LNCaP clone FGC (cell line): ENCODE data around the gene MRTFB.

Source experiments
- DNase-seq: peaks from one replicate; pipeline ENCODE4 v3.0.0-alpha.2; 2011; ENCODE audit warnings: low read depth
- H3K4me3 ChIP-seq: 2 replicates; pipeline ENCODE4 v1.5.1; 2011; ENCODE audit warnings: mild to moderate bottlenecking, low read depth, low read length, control low read depth
- TF ChIP-seq, protein P1 (sequence below): IDR thresholded peaks from 2 replicates; pipeline ENCODE4 v1.5.1; 2012; ENCODE audit warnings: mild to moderate bottlenecking; ENCODE audit not compliant: control insufficient read depth, insufficient read depth; ENCODE audit errors: extremely low read depth

Gene MRTFB

DNA sequence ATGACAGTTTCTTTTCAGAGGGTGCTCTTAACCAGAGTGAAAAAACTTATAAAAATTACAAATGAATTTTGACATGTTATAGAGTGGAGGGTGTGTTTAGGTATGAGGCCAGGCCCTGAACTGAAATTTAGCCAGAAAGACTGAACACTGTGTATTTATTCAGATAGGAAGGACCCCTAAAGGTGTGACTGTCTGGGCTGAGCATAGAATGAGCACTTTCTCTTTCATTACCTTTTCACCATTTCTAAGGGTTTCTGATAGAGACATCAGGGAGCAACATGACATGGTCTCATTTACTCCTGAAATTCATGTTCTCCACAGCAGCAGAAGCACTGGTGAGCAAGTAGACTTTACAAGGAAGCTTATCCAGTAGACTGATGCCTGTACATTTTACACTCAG lies 32.9 kb downstream of the MRTFB start:
- DNase-seq = no peak
- TF ChIP-seq, protein P1, sequence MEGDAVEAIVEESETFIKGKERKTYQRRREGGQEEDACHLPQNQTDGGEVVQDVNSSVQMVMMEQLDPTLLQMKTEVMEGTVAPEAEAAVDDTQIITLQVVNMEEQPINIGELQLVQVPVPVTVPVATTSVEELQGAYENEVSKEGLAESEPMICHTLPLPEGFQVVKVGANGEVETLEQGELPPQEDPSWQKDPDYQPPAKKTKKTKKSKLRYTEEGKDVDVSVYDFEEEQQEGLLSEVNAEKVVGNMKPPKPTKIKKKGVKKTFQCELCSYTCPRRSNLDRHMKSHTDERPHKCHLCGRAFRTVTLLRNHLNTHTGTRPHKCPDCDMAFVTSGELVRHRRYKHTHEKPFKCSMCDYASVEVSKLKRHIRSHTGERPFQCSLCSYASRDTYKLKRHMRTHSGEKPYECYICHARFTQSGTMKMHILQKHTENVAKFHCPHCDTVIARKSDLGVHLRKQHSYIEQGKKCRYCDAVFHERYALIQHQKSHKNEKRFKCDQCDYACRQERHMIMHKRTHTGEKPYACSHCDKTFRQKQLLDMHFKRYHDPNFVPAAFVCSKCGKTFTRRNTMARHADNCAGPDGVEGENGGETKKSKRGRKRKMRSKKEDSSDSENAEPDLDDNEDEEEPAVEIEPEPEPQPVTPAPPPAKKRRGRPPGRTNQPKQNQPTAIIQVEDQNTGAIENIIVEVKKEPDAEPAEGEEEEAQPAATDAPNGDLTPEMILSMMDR = no peak
- H3K4me3 ChIP-seq = no peak overlapping the region

DNA sequence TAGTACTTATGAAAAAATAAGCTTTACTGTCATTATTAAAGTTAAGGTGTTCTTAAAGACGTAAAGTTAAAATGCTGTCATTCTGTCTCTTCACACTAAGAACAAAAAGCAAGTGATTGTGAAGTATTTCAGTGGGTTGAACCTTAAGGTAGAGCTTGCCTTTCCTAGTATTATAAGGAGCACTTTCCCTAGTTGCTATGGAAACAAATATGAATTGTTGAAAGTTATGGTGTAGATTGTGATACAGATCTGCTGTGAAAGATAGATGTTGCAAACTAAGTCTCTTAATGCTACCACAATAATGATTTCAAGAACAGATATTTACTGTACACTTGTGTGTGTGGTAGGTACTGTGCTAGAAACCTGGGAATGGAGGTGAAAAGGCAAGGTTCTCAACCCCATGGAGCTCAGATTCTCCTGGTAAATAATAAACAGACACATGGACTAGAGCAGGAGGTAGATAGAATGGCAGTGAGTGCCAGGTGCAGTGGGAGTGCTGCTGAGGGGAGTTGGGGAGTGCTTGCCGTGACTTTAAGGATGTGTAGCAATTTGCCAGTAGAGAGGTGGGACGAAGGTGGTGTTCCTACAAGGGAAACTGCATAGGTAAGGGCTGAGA lies 34.7 kb downstream of the MRTFB start:
- TF ChIP-seq, protein P1 = no peak
- DNase-seq = no peak

DNA sequence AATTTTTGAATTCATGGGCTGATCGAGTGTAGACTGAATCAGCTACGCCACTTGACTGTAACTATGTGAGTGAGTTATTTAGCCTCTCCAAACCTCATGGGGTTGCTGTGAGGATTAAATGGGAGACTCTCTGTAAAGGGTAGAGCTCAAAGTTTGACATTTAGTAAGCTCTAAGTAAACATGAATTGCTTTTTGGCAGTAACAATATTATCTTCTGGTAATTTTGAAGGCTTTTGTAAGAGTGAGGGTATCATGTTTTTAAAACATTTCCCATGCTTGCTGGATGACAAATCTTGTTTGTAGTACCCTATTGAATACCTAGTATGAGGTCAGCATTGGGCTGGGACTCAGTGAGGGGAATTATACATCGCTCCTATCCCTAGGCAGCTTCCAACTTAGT lies 35.3 kb downstream of the MRTFB start:
- DNase-seq = no peak
- H3K4me3 ChIP-seq = no peak overlapping the region
- TF ChIP-seq, protein P1 = no peak

More for the DNA sequence above, 34.7 kb downstream of the MRTFB start:
- H3K4me3 ChIP-seq = no peak overlapping the region

DNA sequence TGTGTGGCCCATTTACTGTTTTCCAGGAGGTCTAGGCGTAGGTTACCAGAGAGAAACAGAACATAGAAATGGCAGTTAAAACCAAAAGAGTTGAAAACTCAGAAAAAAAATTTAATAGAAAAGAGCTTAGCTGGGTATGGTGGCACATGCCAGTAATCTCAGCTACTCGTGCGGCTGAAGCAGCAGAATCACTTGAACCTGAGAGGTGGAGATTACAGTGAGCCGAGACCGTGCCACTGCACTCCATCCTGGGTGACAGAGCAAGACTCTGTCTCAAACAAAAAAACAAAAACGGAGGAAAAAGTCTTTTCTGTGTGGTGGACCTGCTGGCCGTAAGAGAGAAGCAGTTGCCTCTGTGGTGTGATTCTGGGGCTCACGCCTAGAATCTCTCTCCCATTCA lies 35.8 kb downstream of the MRTFB start:
- H3K4me3 ChIP-seq = no peak overlapping the region
- TF ChIP-seq, protein P1 = no peak
- DNase-seq = no peak

DNA sequence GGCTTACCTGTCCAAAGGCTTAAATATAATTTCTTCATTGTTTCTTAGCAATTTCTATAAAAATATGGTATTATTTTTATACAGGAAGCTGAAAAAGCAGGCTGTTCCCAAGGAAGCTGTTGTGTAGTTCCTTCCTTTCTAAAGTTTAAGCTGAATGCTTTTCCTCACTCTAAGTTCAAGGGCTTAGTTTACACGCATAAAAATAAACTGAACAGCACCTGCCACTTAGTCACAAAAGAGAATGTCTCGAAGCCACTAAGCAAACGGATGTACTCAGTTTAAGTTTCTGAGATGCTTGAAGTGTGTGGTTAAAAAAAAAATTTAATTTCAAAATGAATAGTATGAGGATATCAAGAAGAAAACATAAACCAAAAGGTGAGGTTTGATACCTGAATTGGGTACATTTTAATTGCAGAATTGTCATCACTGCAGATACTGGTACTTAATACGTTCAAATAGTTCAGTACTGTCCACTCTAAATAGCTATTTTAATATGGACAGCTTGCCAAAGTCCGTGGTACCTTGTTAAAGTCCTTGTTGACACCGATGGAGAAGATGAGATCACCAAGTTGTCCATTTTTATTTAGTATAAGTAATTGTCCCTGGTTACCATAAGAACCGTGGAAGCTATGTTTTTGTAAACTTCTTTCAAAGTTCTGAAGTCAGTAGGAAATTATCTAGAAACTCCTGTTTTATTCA lies 38.1 kb downstream of the MRTFB start:
- no peak overlapping the region for H3K4me3 ChIP-seq
- TF ChIP-seq, protein P1 = no peak
- peak; percentile 69 for DNase-seq

DNA sequence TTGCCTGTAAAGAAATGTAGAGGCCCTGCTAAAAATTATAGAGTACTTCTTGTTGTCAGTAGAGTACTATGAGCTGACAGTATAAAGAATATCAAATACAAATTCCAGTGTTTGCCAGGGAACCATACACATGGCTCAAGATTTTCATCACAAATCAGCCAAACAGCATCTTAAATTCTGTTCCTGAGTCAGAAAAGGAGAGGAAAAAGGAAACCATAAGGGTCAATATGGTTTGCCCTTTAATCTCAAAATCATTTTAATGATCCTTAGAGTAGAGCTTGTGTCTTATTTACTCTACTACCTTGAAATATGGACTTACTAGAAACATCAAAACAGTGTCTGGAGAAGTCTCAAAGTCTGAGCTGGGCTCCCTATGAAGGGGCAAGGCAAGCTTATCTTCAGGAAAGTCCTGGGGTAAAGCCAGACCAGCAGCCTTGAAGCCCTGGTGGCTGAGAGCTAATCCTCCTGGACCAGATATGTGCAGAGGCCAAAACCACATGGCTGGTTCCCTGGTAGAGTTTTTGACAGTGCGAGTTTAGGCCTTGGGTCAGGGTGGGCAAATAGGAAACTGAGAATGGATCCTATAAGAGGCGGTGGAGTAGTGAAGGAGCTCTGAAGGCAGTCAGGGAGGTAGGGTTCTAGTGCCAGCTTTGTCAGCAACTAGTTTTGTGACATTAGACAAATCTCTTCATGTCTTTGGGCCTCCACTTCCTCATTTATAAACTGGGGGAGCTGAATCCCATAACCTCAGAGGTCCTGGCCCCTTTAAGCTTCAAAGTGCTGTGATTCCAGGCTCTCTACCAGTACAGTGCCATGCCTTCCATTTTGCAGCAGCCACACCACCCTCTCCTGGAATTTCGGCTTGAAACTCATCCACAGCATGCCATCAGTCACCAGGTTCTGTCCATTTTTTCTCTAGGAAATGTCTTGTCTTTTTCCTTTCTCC lies 38.9 kb downstream of the MRTFB start:
- no peak for DNase-seq
- H3K4me3 ChIP-seq = no peak overlapping the region
- TF ChIP-seq, protein P1 = no peak
